Lung (tissue), 12 donors: ENCODE results near the gene CDC42BPB. TPM values are rescaled to one million over a fixed set of nuclear protein-coding genes. Genes with fewer than 3 reads are reported as not detected.

Experiments
- ATAC-seq: fragments of 200-7000 bp; cut with Tn5 transposase; one replicate; pipeline ENCODE4 v1.9.1; 2020; ENCODE audit warnings: moderate number of reproducible peaks; ENCODE audit not compliant: insufficient read depth, low FRiP score
- DNase-seq, 3 donors: peaks; one replicate each; pipeline ENCODE4 v3.0.0-alpha.2; 2013 to 2017
- H3K27ac ChIP-seq, 2 donors: one replicate each; pipeline ENCODE4 v1.5.1; 2013; ENCODE audit warnings: mild to moderate bottlenecking in 2 of 2, moderate library complexity in 2 of 2, control low read depth in 1 of 2, inconsistent platforms in 1 of 2, low read depth in 1 of 2, low read length in 1 of 2
- H3K27me3 ChIP-seq, 3 donors: one replicate each; pipeline ENCODE4 v1.5.1; 2013; ENCODE audit warnings: low read length in 2 of 3; ENCODE audit not compliant: control insufficient read depth in 3 of 3, insufficient read depth in 3 of 3
- H3K36me3 ChIP-seq, 4 donors: one replicate each; pipeline ENCODE4 v1.5.1; 2013; ENCODE audit warnings: low read length in 4 of 4, mild to moderate bottlenecking in 1 of 4, moderate library complexity in 1 of 4; ENCODE audit not compliant: control insufficient read depth in 4 of 4, insufficient read depth in 4 of 4
- H3K4me1 ChIP-seq, 5 donors: one replicate each; pipeline ENCODE4 v1.5.1; 2013; ENCODE audit warnings: low read length in 5 of 5, mild to moderate bottlenecking in 2 of 5, moderate library complexity in 1 of 5; ENCODE audit not compliant: control insufficient read depth in 5 of 5, insufficient read depth in 5 of 5
- H3K4me3 ChIP-seq: one replicate; pipeline ENCODE4 v1.5.1; 2013; ENCODE audit warnings: mild to moderate bottlenecking, control low read depth, moderate library complexity
- H3K9ac ChIP-seq, 2 donors: one replicate each; pipeline ENCODE4 v1.5.1; 2013; ENCODE audit warnings: low read length in 2 of 2, control low read depth in 1 of 2; ENCODE audit not compliant: insufficient read depth in 1 of 2
- H3K9me3 ChIP-seq, 4 donors: one replicate each; pipeline ENCODE4 v1.5.1; 2013; ENCODE audit warnings: low read length in 3 of 4, mild to moderate bottlenecking in 1 of 4, moderate library complexity in 1 of 4; ENCODE audit not compliant: control insufficient read depth in 4 of 4, insufficient read depth in 3 of 4
- CTCF ChIP-seq: IDR thresholded peaks from 2 replicates; pipeline ENCODE4 v1.5.1; 2012; ENCODE audit warnings: mild to moderate bottlenecking; ENCODE audit errors: control extremely low read depth, extremely low read depth
- WGBS, 2 donors: extraction: QIAGEN DNeasy Blood & Tissue Kit; methylation state at CpG; one replicate each; pipeline ENCODE4 v1.1.7; 2013; 5-methylcytosine and 5-hydroxymethylcytosine counted together
- polyA plus RNA-seq, 2 donors: library from polyadenylated mRNA; stranded (reverse); fragments of 200-250 nt; gene quantifications; one replicate each; pipeline ENCODE4 v1.2.1, GENCODE V29; 2013
- total RNA-seq, 2 donors: library from RNA; depleted of rRNA in 1 of 2; stranded (reverse); fragments of >200 nt in 1 of 2; gene quantifications; one replicate each; pipeline ENCODE4 v1.2.1, GENCODE V29; 2014 to 2021
- donor health status: control.
- donor health status: control.
- donor health status: Bipolar disorder and iron deficiency.
- donor health status: healthy.
- donor health status: DM: yes; HTN: yes; CAD: no.

Gene CDC42BPB
- total and polyA plus RNA-seq, 4 donors = 39.3 to 97.9 (median 66.6) TPM

- H3K27me3 ChIP-seq = no peaks in the 10 kb centered on the region
- DNase-seq = no peak
- no peaks in the 10 kb centered on the region for H3K9me3 ChIP-seq
- peaks cover 0 to 11% (median 0%) of the 10 kb centered on the region in 5 donors for H3K4me1 ChIP-seq
- H3K4me3 ChIP-seq = no peak overlapping the region
- no peak overlapping the region for H3K9ac ChIP-seq
- 98 to 99% methylated on average over 7 of the region's 7 CpGs for WGBS, 2 donors
- TF ChIP-seq CTCF = no peak
- no peak for ATAC-seq
- H3K27ac ChIP-seq = no peak overlapping the region
- peaks cover 0 to 34% (median 6%) of the 10 kb centered on the region in 4 donors for H3K36me3 ChIP-seq
Measured at GRCh38 chr14:102903889-102904512, 153.3 kb downstream of the CDC42BPB start.

GRCh38 chr14:102903248-102903888 is 154.0 kb downstream of the CDC42BPB start:
- H3K9ac ChIP-seq = no peak overlapping the region
- no peak for TF ChIP-seq CTCF
- H3K4me3 ChIP-seq = no peak overlapping the region
- 89 to 90% methylated on average over 29 of the region's 29 CpGs for WGBS, 2 donors
- ATAC-seq = no peak
- no peaks in the 10 kb centered on the region for H3K27me3 ChIP-seq
- no peak overlapping the region for H3K27ac ChIP-seq
- no peaks in the 10 kb centered on the region for H3K9me3 ChIP-seq
- no peak for DNase-seq
- peaks cover 0 to 37% (median 6%) of the 10 kb centered on the region in 4 donors for H3K36me3 ChIP-seq
- peaks cover 0 to 11% (median 0%) of the 10 kb centered on the region in 5 donors for H3K4me1 ChIP-seq

- no peaks in the 10 kb centered on the region for H3K9me3 ChIP-seq
- peaks cover 0 to 39% (median 6%) of the 10 kb centered on the region in 4 donors for H3K36me3 ChIP-seq
- WGBS, 2 donors = 90 to 93% methylated on average over 12 of the region's 12 CpGs
- DNase-seq (no peak), ATAC-seq (no peak)
- H3K4me1 ChIP-seq = peaks cover 0 to 11% (median 0%) of the 10 kb centered on the region in 5 donors
- no peak for TF ChIP-seq CTCF
- no peak overlapping the region for H3K9ac ChIP-seq
- H3K27ac ChIP-seq = no peak overlapping the region
- no peaks in the 10 kb centered on the region for H3K27me3 ChIP-seq
- no peak overlapping the region for H3K4me3 ChIP-seq
Measured at GRCh38 chr14:102902523-102903247, 154.7 kb downstream of the CDC42BPB start.
